OCI-LY7 (cell line): ENCODE data around the gene MAML3. TPM values are rescaled to one million over a fixed set of nuclear protein-coding genes. Genes with fewer than 3 reads are reported as not detected.

Experiments used
- BruUV-seq: library from RNA; stranded (reverse); fragments of 400-500 nt; replicated peaks from 2 replicates; lab custom pipeline; 2021; lab: Mats Ljungman, UMichigan
- CTCF ChIA-PET: fragments of 300-600 bp; sonication (Branson Sonifier 250); formaldehyde crosslinking; loops from one replicate; lab custom pipeline; 2022; ENCODE audit warnings: antibody characterized with exemption; ENCODE audit not compliant: unreplicated experiment; lab: Charles Lee
- POLR2A ChIA-PET: fragments of 300-600 bp; sonication (Branson Sonifier 250); formaldehyde crosslinking; loops from one replicate; lab custom pipeline; 2022; ENCODE audit warnings: antibody characterized with exemption; lab: Charles Lee
- DNase-seq: peaks from one replicate; pipeline ENCODE4 v3.0.0-alpha.2; 2015; ENCODE audit warnings: low spot score
- H2AFZ ChIP-seq: fragments of 200-600 bp; sonication (generic), shearing (Covaris generic); 2 replicates; pipeline ENCODE4 v1.6.1; 2014; ENCODE audit warnings: mild to moderate bottlenecking, antibody characterized with exemption, low read length, moderate library complexity
- H3K27ac ChIP-seq: fragments of 200-600 bp; sonication (generic); 2 replicates; pipeline ENCODE4 v1.5.1; 2014; ENCODE audit warnings: mixed run types, low read depth, mild to moderate bottlenecking, moderate library complexity, low read length, inconsistent platforms; ENCODE audit not compliant: poor library complexity, severe bottlenecking
- H3K36me3 ChIP-seq: fragments of 200-600 bp; sonication (generic); 2 replicates; pipeline ENCODE4 v1.6.1; 2014; ENCODE audit warnings: mild to moderate bottlenecking, antibody characterized with exemption, low read length, moderate library complexity, mixed read lengths; ENCODE audit not compliant: insufficient read depth
- H3K4me1 ChIP-seq: fragments of 200-600 bp; sonication (generic); 2 replicates; pipeline ENCODE4 v1.5.1; 2014; ENCODE audit warnings: mild to moderate bottlenecking, low read length; ENCODE audit not compliant: insufficient read depth, poor library complexity, severe bottlenecking
- H3K4me2 ChIP-seq: fragments of 200-600 bp; sonication (generic); 2 replicates; pipeline ENCODE4 v1.6.1; 2014; ENCODE audit warnings: mild to moderate bottlenecking, low read length
- H3K4me3 ChIP-seq: fragments of 200-600 bp; sonication (generic); 2 replicates; pipeline ENCODE4 v1.5.1; 2014; ENCODE audit warnings: mild to moderate bottlenecking, low read depth, low read length; ENCODE audit not compliant: poor library complexity, severe bottlenecking
- H3K79me2 ChIP-seq: fragments of 200-600 bp; sonication (generic); 2 replicates; pipeline ENCODE4 v1.6.1; 2016; ENCODE audit warnings: low read depth, mild to moderate bottlenecking, low read length, moderate library complexity, mixed read lengths; ENCODE audit not compliant: insufficient read depth
- H3K9me2 ChIP-seq: fragments of 200-600 bp; sonication (generic); 2 replicates; pipeline ENCODE4 v1.6.1; 2016; ENCODE audit warnings: mild to moderate bottlenecking, low read length, mixed read lengths; ENCODE audit not compliant: insufficient read depth
- H3K9me3 ChIP-seq: fragments of 200-600 bp; sonication (generic); 2 replicates; pipeline ENCODE4 v1.6.1; 2014; ENCODE audit warnings: mild to moderate bottlenecking, mixed run types, low read length, mixed read lengths
- H4K20me1 ChIP-seq: fragments of 200-600 bp; sonication (generic); 2 replicates; pipeline ENCODE4 v1.6.1; 2014; ENCODE audit warnings: mild to moderate bottlenecking, antibody characterized with exemption, low read length, moderate library complexity, mixed read lengths; ENCODE audit not compliant: insufficient read depth
- CTCF ChIP-seq: fragments of 200-600 bp; sonication (generic); conservative IDR thresholded peaks from 2 replicates; pipeline ENCODE4 v1.5.1; 2014; ENCODE audit warnings: mild to moderate bottlenecking, antibody characterized with exemption, low read length, moderate library complexity, mixed read lengths
- EZH2phosphoT487 ChIP-seq: fragments of 200-600 bp; sonication (generic); IDR thresholded peaks from 2 replicates; pipeline ENCODE4 v1.6.1; 2018; ENCODE audit warnings: low read depth, borderline replicate concordance, mild to moderate bottlenecking, mixed run types, antibody characterized with exemption, low read length, moderate library complexity, mixed read lengths
- intact Hi-C: fragments of 100-400 bp; cut with micrococcal nuclease; formaldehyde crosslinking; loops from one replicate; pipeline ENCODE4 v1.10.0; 2022; ENCODE audit not compliant: unreplicated experiment
- total RNA-seq, 2 experiments: library from RNA; depleted of rRNA in 1 of 2; stranded (reverse); fragments of >200 nt in 1 of 2; shearing (Covaris generic) in 1 of 2; gene quantifications; 2 replicates each; pipeline ENCODE4 v1.2.3, GENCODE V29; 2014 to 2022

MAML3 gene
- total RNA-seq, 2 experiments from 2014 or later, result 0.80 to 1.2 TPM

DNA sequence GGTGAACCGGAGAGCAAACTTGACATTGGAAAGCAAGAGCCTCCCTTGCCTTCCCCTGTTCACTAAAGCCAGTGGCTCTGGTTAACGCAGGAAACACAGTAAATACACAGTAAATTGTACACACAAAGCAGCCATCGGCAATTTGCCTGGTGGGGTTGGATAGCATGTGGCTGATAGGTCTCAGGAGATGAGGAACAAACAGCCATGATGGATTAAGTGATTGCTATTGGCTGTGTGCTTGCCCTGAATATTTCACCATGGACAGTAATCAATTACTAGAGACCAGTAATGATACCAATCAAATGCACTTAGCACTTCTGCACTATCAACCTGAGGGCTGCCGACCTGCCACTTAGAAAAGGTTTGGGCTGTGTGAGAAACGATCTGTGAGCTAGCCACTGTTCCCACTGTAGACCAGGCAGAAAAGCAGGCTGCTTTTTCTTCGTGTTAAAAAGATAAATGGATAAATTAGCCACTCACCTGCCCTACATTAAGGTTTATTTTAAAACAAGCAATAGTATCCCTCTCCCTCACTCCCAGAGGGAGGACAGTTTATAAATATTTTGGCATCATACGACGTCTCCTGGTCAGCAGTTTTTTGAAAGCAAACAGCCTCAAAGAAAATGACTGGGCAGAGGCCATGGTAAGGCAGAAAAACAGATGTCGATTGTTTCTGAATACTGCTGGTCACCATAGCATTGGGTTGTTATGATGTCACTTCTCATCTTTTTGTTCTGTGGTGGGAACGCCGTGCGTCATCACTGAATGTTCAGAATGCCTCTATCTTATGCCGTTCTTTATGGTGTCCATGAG, 167.1 kb downstream of the MAML3 start:
- intact Hi-C loops, result no loop called here
- H3K4me1 ChIP-seq, result no peaks in the 10 kb centered on the region
- H3K9me3 ChIP-seq, result no peaks in the 10 kb centered on the region
- H3K79me2 ChIP-seq, result no peaks in the 10 kb centered on the region
- H3K4me3 ChIP-seq, result no peak overlapping the region
- no peaks in the 10 kb centered on the region for H4K20me1 ChIP-seq
- no peaks in the 10 kb centered on the region for H3K9me2 ChIP-seq
- no peak overlapping the region for H3K27ac ChIP-seq
- CTCF ChIA-PET, result no interaction called here
- BruUV-seq, result no TSS peak
- TF ChIP-seq EZH2phosphoT487, result no peak
- no peak for TF ChIP-seq CTCF
- H3K36me3 ChIP-seq, result no peaks in the 10 kb centered on the region
- POLR2A ChIA-PET, result interaction anchor here (0.6 kb wide), 2 partner anchors 36 to 404 kb away, joined by 3 to 4 read pairs; no protein-coding TSS in a partner anchor
- no peak for DNase-seq
- H2AFZ ChIP-seq, result no peak overlapping the region
- H3K4me2 ChIP-seq, result no peak overlapping the region

DNA sequence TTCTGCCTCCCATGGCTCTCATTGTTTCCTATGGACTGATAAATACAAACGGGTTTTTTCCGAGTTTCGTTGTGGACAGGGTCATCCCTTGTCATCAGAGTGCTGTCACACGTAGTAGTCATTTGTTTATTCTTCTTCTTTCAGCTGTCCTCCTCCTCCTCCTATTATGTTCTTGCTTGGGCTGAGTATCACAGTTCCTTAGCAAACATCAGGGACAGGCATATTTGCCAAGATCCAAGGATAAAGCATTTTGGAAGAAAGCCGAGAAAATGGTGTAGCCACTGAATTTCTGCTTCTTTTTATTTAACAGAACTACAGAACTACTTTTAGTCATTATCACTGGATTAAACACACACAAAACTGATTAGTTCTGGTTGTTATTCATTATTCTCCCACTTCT, 167.9 kb downstream of the MAML3 start:
- no peaks in the 10 kb centered on the region for H4K20me1 ChIP-seq
- H3K4me3 ChIP-seq, result no peak overlapping the region
- H3K36me3 ChIP-seq, result no peaks in the 10 kb centered on the region
- no peaks in the 10 kb centered on the region for H3K9me2 ChIP-seq
- no peaks in the 10 kb centered on the region for H3K9me3 ChIP-seq
- H3K4me1 ChIP-seq, result no peaks in the 10 kb centered on the region
- intact Hi-C loops, result no loop called here
- TF ChIP-seq CTCF (no peak), EZH2phosphoT487 (no peak)
- H3K4me2 ChIP-seq, result no peak overlapping the region
- ChIA-PET CTCF (no interaction called here), POLR2A (no interaction called here)
- no peaks in the 10 kb centered on the region for H3K79me2 ChIP-seq
- H2AFZ ChIP-seq, result no peak overlapping the region
- no peak for DNase-seq
- H3K27ac ChIP-seq, result no peak overlapping the region
- BruUV-seq, result no TSS peak

DNA sequence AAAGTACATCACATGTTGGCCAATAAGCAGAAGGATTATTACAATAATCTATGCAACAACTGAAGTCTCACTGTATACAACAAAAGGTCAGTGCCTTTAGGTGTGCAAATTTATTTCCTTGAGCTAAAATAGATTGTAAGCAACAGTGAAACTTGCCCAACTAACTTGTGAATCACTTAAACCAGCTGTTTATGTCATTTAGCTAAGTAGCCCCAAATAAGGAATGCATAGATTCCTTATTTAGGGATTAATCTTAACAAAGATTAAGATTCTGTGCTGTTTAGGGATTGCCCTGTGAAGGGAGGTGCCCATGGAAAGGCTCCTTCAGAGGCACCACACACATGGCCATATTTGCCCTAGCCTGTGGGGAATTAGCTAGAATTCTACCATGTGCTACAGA, 168.6 kb downstream of the MAML3 start:
- H4K20me1 ChIP-seq, result no peaks in the 10 kb centered on the region
- H3K9me3 ChIP-seq, result no peaks in the 10 kb centered on the region
- H3K4me1 ChIP-seq, result no peaks in the 10 kb centered on the region
- no peak overlapping the region for H2AFZ ChIP-seq
- CTCF ChIA-PET, result interaction anchor here (1.1 kb wide), 1 partner anchor 242 kb away, joined by 3 read pairs; no protein-coding TSS in a partner anchor
- H3K79me2 ChIP-seq, result no peaks in the 10 kb centered on the region
- no peak overlapping the region for H3K4me2 ChIP-seq
- no peak for TF ChIP-seq CTCF
- no peak for TF ChIP-seq EZH2phosphoT487
- POLR2A ChIA-PET, result no interaction called here
- DNase-seq, result no peak
- intact Hi-C loops, result no loop called here
- H3K4me3 ChIP-seq, result no peak overlapping the region
- no peaks in the 10 kb centered on the region for H3K9me2 ChIP-seq
- no peaks in the 10 kb centered on the region for H3K36me3 ChIP-seq
- BruUV-seq, result no TSS peak
- no peak overlapping the region for H3K27ac ChIP-seq
